Prostate gland (tissue), 2 donors: Measurements from ENCODE around the gene KDM8.

Source experiments
- CTCF ChIP-seq, 4 experiments: fragments of 200-600 bp in 2 of 4; fragments of 450-650 bp in 2 of 4; sonication (generic) in 2 of 4; IDR thresholded peaks; 1 replicate in 3 of 4; 2 replicates in 1 of 4; pipeline ENCODE4 v1.5.1; 2016 to 2019; ENCODE audit warnings: antibody characterized with exemption in 4 of 4, mild to moderate bottlenecking in 2 of 4, moderate library complexity in 2 of 4
- POLR2A ChIP-seq: fragments of 450-650 bp; IDR thresholded peaks from one replicate; pipeline ENCODE4 v1.6.1; 2016; ENCODE audit warnings: antibody characterized with exemption, mild to moderate bottlenecking

- no peak for TF ChIP-seq CTCF (IDR thresholded peaks at IDR 0.05)
- no peak for TF ChIP-seq POLR2A
Measured at GRCh38 chr16:27267037-27267677, 63.8 kb downstream of the KDM8 start.
